Activated CD8-positive, alpha-beta memory T cell treated with anti-CD3 and anti-CD28 coated beads for 4 hours (primary cell): Measurements from ENCODE around the gene MTMR3.

Experiments
- DNase-seq, 2 donors: peaks; one replicate each; pipeline ENCODE4 v3.0.0-alpha.2; 2020; ENCODE audit warnings: low read depth in 2 of 2

MTMR3 gene

DNA sequence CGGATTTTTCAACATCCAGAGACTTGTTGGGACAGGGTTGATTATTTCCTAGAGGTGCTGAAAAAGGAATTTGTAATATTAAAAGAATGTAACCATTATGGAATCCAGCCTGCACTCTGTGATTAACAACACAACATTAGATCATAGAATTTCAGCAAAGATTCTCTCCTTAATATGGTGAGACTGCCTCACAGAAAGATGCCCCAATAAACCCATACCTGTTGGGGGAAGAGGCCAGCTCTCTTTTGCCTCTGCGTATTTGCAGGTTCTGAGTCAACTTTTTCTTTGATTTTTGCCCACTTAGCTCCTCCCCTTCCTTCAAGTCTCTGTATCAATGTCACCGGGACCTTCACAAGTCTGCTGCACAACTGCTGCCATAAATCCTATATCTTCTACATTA is 12.4 kb upstream of the MTMR3 start:
- DNase-seq = no peak

GRCh38 chr22:29871684-29872083 is 11.3 kb upstream of the MTMR3 start:
- DNase-seq = no peak

DNA sequence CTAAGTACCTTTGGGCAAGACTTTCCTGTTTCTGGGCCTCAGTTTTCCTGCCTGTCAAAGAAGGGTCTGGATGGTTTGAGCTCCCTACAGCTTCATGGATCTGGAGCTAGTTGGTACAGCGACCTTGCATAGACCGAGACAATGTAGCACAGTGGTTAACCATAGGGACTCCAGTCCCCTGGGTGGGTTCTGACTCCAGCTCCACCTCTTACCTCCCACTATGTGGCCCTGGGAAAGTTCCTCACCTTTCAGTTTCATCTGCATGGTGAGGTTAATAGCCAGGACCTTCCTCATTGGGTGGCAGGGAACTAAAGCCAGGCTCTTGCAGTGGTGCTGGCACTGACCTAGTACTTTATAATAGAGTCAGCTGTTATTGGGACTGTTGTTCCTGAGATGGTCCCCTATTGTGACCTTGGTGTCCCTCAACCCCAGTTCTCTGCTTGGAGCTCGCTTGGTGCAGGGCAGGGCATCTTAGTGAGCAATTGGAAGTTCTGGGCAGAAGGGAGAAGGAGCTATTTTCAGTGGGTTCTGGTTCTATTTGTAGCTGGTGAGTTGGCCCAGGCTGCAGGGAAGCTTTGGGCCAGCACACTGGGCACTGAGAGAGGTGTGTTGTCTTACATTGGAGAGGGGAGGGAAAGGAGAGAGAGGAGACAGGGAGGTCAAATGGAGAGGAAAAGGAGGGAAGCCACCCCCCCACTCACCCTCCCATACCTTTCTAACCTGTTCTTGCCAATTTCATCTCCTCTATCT is 10.7 kb upstream of the MTMR3 start:
- DNase-seq = no peak

GRCh38 chr22:29872989-29873388 is 10.0 kb upstream of the MTMR3 start:
- no peak for DNase-seq

GRCh38 chr22:29873943-29874342 is 9.0 kb upstream of the MTMR3 start:
- no peak for DNase-seq

DNA sequence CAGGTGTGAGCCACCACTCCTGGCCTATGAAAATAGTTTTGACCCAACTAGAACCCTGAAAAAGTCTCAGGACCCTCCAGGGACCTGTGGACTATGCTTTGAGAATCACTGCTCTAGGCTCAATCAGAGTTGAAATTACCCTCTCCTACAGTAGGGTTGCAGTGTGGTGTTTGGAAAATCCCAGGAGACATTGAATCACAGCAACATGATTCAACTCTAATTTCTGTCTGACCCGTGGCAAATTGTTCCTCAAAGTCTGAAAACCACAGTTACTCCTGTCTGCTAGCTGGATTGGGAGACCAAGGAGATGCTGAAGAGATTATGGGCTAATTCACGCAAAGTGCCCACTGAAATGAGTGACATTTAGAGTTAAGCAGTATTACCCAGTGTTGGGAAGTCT is 5.4 kb upstream of the MTMR3 start:
- DNase-seq = no peak

DNA sequence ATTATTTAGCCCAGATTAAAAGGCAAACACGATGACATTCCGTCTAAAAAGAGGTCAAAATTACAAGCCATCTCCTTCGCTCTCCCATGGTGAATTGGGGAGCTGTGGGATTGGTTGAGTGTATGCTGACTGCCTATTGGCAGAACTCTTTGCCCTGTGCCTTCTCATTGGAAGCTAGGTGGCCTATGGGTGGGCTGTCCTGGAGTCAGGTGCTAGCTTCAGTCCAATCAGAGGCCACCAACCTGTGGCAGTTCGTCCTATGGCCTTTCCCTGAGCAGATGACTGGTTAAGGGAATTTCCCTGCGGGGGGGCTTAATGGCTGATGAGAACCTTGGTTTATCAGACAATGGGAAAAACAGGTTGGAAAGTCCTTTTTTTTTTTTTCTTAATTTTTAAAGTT is 3.2 kb upstream of the MTMR3 start:
- DNase-seq = no peak

- no peak for DNase-seq
These were observed 294 bp upstream of the MTMR3 start for GRCh38 chr22:29882716-29883044.

DNA sequence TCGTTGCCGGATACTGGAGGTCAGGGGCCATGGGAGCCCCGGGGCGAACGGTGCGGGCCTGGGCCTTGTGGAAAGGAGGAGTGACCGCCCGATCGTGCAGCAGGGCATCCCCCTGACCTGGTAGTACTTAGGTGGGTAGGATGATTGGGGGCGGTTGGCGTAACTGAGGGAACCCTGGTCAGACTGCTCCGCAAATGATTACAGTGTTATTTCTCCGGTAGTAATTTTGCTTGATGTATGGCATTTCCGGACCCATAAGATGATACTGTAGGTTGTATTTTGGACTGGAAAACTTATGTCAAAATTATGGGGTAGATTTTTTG is 762 bp downstream of the MTMR3 start:
- no peak for DNase-seq

GRCh38 chr22:29885610-29886009 is 2.6 kb downstream of the MTMR3 start:
- DNase-seq = no peak

GRCh38 chr22:29886596-29886995 is 3.6 kb downstream of the MTMR3 start:
- no peak for DNase-seq

- no peak for DNase-seq
These were observed 4.4 kb downstream of the MTMR3 start for GRCh38 chr22:29887358-29887757.

GRCh38 chr22:29890760-29891159 is 7.8 kb downstream of the MTMR3 start:
- no peak for DNase-seq

- no peak for DNase-seq
These were observed 9.6 kb downstream of the MTMR3 start for GRCh38 chr22:29892315-29893156.

- DNase-seq = no peak
These were observed 18.4 kb downstream of the MTMR3 start for GRCh38 chr22:29901354-29901753.

- no peak for DNase-seq
These were observed 20.4 kb downstream of the MTMR3 start for GRCh38 chr22:29903371-29903770.

- no peak for DNase-seq
These were observed 21.0 kb downstream of the MTMR3 start for GRCh38 chr22:29904020-29904419.

DNA sequence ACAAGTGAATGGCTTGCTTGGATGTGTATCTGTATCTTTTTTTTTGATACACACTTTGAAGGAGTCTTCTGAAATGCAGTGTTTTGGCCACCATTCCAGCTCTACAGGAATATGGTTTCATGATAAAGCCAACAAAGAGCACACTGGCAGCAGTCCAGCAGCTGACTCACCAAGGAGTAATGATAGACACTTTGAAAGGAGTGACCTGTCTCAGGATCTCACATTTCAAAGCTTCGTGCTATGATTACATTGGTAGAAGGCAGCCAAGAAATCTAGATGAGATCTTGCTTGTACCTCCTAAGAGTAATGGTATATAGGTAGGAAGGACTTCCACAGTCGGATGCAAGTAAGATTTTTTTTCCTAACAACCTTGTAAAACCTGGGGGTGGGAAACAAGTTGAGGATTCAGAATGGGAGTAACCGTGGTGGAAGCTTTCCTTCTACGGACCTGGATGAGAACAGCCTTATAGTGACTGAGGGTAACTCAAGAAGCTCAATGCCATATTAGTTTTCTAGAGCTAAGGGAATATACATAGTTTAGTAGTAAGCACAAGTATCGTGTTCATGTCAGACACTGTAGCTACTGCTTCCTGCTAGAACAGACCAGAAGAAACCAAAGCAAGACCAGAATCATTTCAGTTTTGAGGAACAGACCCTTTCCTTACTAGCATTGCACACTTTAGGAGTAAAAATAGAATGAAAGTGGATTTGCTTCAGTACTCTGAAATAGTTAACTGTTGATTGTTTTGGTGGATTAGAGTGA is 25.0 kb downstream of the MTMR3 start:
- DNase-seq = no peak

DNA sequence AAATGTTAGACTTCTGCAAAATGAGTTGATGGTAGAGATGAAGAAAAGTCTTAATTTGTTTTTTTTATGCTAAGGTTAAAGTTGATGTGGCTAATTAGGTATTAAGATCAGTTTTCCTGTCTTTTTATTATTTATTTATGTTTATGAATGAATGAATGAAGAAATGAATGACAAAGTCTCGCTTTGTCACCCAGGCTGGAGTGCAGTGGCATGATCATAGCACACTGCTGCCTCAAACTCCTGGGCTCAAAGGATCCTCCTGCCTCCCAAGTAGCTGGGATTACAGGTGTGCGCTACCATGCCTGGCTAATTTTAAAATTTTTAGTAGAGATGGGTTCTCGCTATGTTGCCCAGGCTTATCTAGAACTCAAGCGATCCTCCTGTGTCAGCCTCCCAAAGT is 29.2 kb downstream of the MTMR3 start:
- DNase-seq = no peak

GRCh38 chr22:29912605-29913398 is 29.8 kb downstream of the MTMR3 start:
- DNase-seq = no peak

GRCh38 chr22:29914165-29914564 is 31.2 kb downstream of the MTMR3 start:
- DNase-seq = no peak

GRCh38 chr22:29914991-29915533 is 32.1 kb downstream of the MTMR3 start:
- DNase-seq = no peak
